ENCODE data around the gene COPG1.

- TF ChIP-seq CTCF (IDR thresholded peaks at IDR 0.05; ENCODE audit: low read depth, low read length, missing input control): no peak
- no peak for TF ChIP-seq EGR1 (IDR thresholded peaks at IDR 0.05; ENCODE audit: low read depth in 2 of 2)
- no peak for TF ChIP-seq MAX (IDR thresholded peaks at IDR 0.05)
- TF ChIP-seq YY1 (IDR thresholded peaks at IDR 0.05): no peak
- TF ChIP-seq REST (IDR thresholded peaks at IDR 0.05): no peak
- TF ChIP-seq ZBTB33 (IDR thresholded peaks at IDR 0.05): no peak
Measured at GRCh38 chr3:129276385-129276784, 27.0 kb downstream of the COPG1 start.
